Tibial nerve (tissue), 4 donors: ENCODE results near the gene TNIP1. TPM values are rescaled to one million over a fixed set of nuclear protein-coding genes. Genes with fewer than 3 reads are reported as not detected.

Experiments
- DNase-seq, 2 donors: peaks; one replicate each; pipeline ENCODE4 v3.0.0-alpha.2; 2019; ENCODE audit warnings: low spot score in 2 of 2
- H3K27ac ChIP-seq, 4 donors: fragments of 200-600 bp; sonication (generic) in 3 of 4; one replicate each; pipeline ENCODE4 v1.5.1; 2017 to 2019; ENCODE audit warnings: mild to moderate bottlenecking in 1 of 4
- H3K27me3 ChIP-seq, 2 donors: fragments of 200-600 bp; sonication (generic) in 1 of 2; one replicate each; pipeline versions ENCODE4 v1.5.1 to v1.6.0; 2017 to 2019
- H3K36me3 ChIP-seq, 3 donors: fragments of 200-600 bp; sonication (generic); one replicate each; pipeline ENCODE4 v1.5.1; 2018 to 2019
- H3K4me1 ChIP-seq, 4 donors: fragments of 200-600 bp; sonication (generic) in 3 of 4; one replicate each; pipeline ENCODE4 v1.5.1; 2017 to 2019
- H3K4me3 ChIP-seq, 4 donors: fragments of 200-600 bp; sonication (generic) in 3 of 4; one replicate each; pipeline ENCODE4 v1.5.1; 2017 to 2019; ENCODE audit warnings: mild to moderate bottlenecking in 1 of 4, moderate library complexity in 1 of 4
- H3K9me3 ChIP-seq, 4 donors: fragments of 200-600 bp; sonication (generic) in 3 of 4; one replicate each; pipeline ENCODE4 v1.5.1; 2017 to 2019
- CTCF ChIP-seq, 5 experiments: fragments of 200-600 bp in 3 of 5; fragments of 450-650 bp in 2 of 5; sonication (generic) in 3 of 5; IDR thresholded peaks; one replicate each; pipeline ENCODE4 v1.5.1; 2016 to 2019; ENCODE audit warnings: antibody characterized with exemption in 5 of 5, mild to moderate bottlenecking in 3 of 5, moderate library complexity in 2 of 5
- EP300 ChIP-seq, 2 donors: sonication (generic); formaldehyde crosslinking; IDR thresholded peaks; one replicate each; pipeline ENCODE4 v1.6.1; 2017; ENCODE audit warnings: antibody characterized with exemption in 2 of 2, mild to moderate bottlenecking in 1 of 2
- POLR2A ChIP-seq, 2 donors: fragments of 450-650 bp; IDR thresholded peaks; one replicate each; pipeline ENCODE4 v1.6.1; 2017; ENCODE audit warnings: antibody characterized with exemption in 2 of 2, mild to moderate bottlenecking in 2 of 2, moderate library complexity in 2 of 2
- WGBS, 2 donors: methylation state at CpG; one replicate each; pipeline ENCODE4 v1.1.5; 2018; 5-methylcytosine and 5-hydroxymethylcytosine counted together
- total RNA-seq, 4 donors: library from RNA; depleted of rRNA; stranded (reverse); fragments of >200 nt; gene quantifications; one replicate each; pipeline ENCODE4 v1.1.0, GENCODE V29; 2016

The TNIP1 gene
- total RNA-seq, 4 donors from 2014 or later, result 91.2 to 108 (median 94.3) TPM

- TF ChIP-seq EP300 (IDR thresholded peaks at IDR 0.05), result no peak
- no peak for TF ChIP-seq CTCF (IDR thresholded peaks at IDR 0.05)
- no peak for TF ChIP-seq POLR2A (IDR thresholded peaks at IDR 0.05)
- Histone ChIP-seq H3K27me3 (no peaks in the 10 kb centered on the region), H3K4me1 (peaks cover 0 to 22% (median 17%) of the 10 kb centered on the region in 4 donors), H3K36me3 (peaks cover 3 to 99% (median 13%) of the 10 kb centered on the region in 3 donors), H3K4me3 (no peak overlapping the region), H3K9me3 (no peaks in the 10 kb centered on the region), H3K27ac (no peak overlapping the region)
- no peak for DNase-seq
- WGBS, 2 donors, result 88 to 92% methylated on average over 21 to 25 of the region's 25 CpGs
These were observed 24.2 kb downstream of the TNIP1 start for GRCh38 chr5:151056379-151057325.

DNA sequence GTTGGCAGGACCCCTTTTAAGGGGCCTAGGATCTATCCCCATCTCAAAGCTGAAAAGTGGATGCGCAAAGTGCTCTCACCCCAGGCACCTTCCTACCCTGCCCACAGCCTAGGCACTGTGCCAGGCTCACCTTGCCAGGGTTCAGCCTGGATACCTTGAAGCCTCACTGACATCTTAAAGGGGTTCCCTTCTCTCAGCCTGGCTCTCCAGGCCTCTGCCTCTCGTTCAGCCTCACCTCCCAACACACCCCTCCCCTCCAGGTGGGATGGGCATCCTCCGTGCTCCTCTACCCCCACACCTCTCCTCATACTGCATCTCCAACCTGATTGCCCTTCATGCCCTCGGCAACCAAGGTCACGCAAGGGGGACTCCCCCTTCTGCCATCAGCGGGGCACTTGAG is 25.5 kb downstream of the TNIP1 start:
- WGBS, 2 donors, result 83 to 87% methylated on average over 6 of the region's 6 CpGs
- H3K36me3 ChIP-seq, result peaks cover 0 to 100% (median 13%) of the 10 kb centered on the region in 3 donors
- DNase-seq, result no peak

GRCh38 chr5:151054709-151055108 is 26.1 kb downstream of the TNIP1 start:
- Histone ChIP-seq H3K9me3 (no peaks in the 10 kb centered on the region), H3K36me3 (peaks cover 0 to 100% (median 17%) of the 10 kb centered on the region in 3 donors), H3K4me1 (peaks cover 0 to 14% (median 10%) of the 10 kb centered on the region in 4 donors), H3K4me3 (no peak overlapping the region), H3K27ac (peak overlapping the region in 1 of 4 donors; percentile 23), H3K27me3 (no peaks in the 10 kb centered on the region)
- 79 to 90% methylated on average over 3 of the region's 3 CpGs for WGBS, 2 donors
- TF ChIP-seq POLR2A (IDR thresholded peaks at IDR 0.05) (no peak), CTCF (IDR thresholded peaks at IDR 0.05) (no peak), EP300 (IDR thresholded peaks at IDR 0.05) (no peak)
- no peak for DNase-seq

More for the DNA sequence above, 25.5 kb downstream of the TNIP1 start:
- Histone ChIP-seq H3K4me3 (no peak overlapping the region), H3K9me3 (no peaks in the 10 kb centered on the region), H3K27me3 (no peaks in the 10 kb centered on the region), H3K27ac (peak overlapping the region in 1 of 4 donors; percentile 23), H3K4me1 (peaks cover 0 to 19% (median 16%) of the 10 kb centered on the region in 4 donors)
- TF ChIP-seq CTCF (IDR thresholded peaks at IDR 0.05) (no peak), POLR2A (IDR thresholded peaks at IDR 0.05) (no peak), EP300 (IDR thresholded peaks at IDR 0.05) (no peak)

DNA sequence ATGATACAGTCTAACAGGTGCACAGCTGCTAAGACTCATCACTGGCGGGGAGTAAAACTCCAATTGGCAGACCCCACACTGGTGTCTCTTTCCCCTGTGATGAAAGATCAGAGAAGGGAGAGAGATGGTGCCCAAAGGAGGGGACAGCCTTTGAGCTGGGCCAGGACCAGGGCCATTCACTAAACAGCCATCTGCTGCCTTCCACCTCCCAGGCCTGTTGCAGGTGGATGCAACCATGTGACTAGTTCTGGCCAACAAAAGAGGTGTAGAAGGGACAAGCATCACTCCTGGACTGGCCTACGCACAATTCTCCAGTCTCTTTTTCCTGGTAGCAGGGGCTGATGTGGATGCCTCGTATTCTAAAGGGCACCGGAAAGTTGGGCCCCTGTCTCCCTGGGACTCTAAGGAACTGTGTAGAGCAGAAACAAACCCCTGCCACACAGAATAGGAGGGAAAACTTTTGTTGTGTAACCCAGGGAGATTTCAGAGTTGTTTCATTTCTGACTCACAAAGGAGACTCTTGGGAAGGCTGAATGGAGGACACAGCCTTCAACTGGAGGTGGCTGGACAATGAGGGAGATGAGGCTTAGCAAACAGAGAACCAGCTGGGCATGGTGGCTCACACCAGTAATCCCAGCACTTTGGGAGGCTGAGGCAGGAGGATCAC is 26.9 kb downstream of the TNIP1 start:
- Histone ChIP-seq H3K27me3 (no peaks in the 10 kb centered on the region), H3K4me3 (no peak overlapping the region), H3K36me3 (peaks cover 0 to 100% (median 24%) of the 10 kb centered on the region in 3 donors), H3K27ac (peak overlapping the region in 1 of 4 donors; percentile 17), H3K9me3 (no peaks in the 10 kb centered on the region), H3K4me1 (peaks cover 0 to 21% (median 10%) of the 10 kb centered on the region in 4 donors)
- no peak for DNase-seq
- WGBS, 2 donors, result 91 to 93% methylated on average over 4 of the region's 4 CpGs
- TF ChIP-seq CTCF (IDR thresholded peaks at IDR 0.05), result no peak
- TF ChIP-seq POLR2A (IDR thresholded peaks at IDR 0.05), result no peak
- no peak for TF ChIP-seq EP300 (IDR thresholded peaks at IDR 0.05)
